Measurements from ENCODE around the gene SOX10. TPM values are rescaled to one million over a fixed set of nuclear protein-coding genes. Genes with fewer than 3 reads are reported as not detected.
A peak's percentile ranks its signal among the peaks of the same experiment; 100 is the strongest.

The SOX10 gene
- total and polyA plus RNA-seq, 2 of the 13 experiments (the other 11 are each of a cell fraction or from before 2014, with no cell fraction given) = not detected

DNA sequence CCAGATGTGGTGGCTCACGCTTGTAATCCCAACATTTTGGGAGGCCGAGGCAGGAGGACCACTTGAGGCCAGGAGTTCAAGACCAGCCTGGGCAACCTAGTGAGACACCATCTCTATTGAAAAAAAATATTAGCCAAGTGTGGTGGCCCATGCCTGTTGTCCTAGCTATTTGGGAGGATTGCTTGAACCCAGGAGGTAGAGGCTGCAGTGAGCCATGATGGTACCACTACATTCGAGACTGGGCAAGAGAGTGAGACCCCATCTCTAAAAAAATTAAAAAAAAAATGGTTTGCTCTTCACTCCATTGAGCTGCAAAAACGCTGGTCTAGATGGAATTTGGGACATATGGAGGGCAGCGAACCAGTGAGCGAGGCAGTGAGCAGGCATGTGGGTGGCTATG is 21.6 kb upstream of the SOX10 start:
- Histone ChIP-seq H4K20me1 (ENCODE audit: insufficient read depth, low read length) (no peaks in the 10 kb centered on the region), H2AFZ (ENCODE audit: low read length) (no peak overlapping the region), H3K4me2 (ENCODE audit: low read depth, low read length) (no peak overlapping the region), H3K27me3 (ENCODE audit: control insufficient read depth in 1 of 2, insufficient read depth in 2 of 2, low read length in 2 of 2) (no peaks in the 10 kb centered on the region), H3K4me3 (replicated peaks in 1 of 3; ENCODE audit: insufficient read depth in 1 of 3, low read depth in 2 of 3, low read length in 3 of 3) (no peak overlapping the region), H3K36me3 (replicated peaks in 1 of 2; ENCODE audit: control insufficient read depth in 1 of 2, insufficient read depth in 2 of 2, low read length in 2 of 2) (no peaks in the 10 kb centered on the region), H3K9me3 (ENCODE audit: low read length) (no peaks in the 10 kb centered on the region), H3K27ac (ENCODE audit: extremely low read length, insufficient read depth, low read length) (no peak overlapping the region), H3K79me2 (ENCODE audit: insufficient read depth, low read length) (no peaks in the 10 kb centered on the region), H3K4me1 (ENCODE audit: insufficient read depth, low read length) (peaks cover 51% of the 10 kb centered on the region), H3K9ac (ENCODE audit: insufficient read depth, low read depth, low read length) (no peak overlapping the region)
- ATAC-seq (no peak), DNase-seq (ENCODE audit: low spot score) (no peak), FAIRE-seq (no peak)
- TF ChIP-seq ZNF121 (CRISPR knock-in tag; IDR thresholded peaks at IDR 0.05) (peak; percentile 63), ATRX (CRISPR knock-in tag; IDR thresholded peaks at IDR 0.05; ENCODE audit: borderline replicate concordance) (no peak), NCOA2 (CRISPR knock-in tag; IDR thresholded peaks at IDR 0.05) (no peak), HMG20B (CRISPR knock-in tag; conservative IDR thresholded peaks at IDR 0.05) (no peak)
- TF ChIP-seq, protein P1, sequence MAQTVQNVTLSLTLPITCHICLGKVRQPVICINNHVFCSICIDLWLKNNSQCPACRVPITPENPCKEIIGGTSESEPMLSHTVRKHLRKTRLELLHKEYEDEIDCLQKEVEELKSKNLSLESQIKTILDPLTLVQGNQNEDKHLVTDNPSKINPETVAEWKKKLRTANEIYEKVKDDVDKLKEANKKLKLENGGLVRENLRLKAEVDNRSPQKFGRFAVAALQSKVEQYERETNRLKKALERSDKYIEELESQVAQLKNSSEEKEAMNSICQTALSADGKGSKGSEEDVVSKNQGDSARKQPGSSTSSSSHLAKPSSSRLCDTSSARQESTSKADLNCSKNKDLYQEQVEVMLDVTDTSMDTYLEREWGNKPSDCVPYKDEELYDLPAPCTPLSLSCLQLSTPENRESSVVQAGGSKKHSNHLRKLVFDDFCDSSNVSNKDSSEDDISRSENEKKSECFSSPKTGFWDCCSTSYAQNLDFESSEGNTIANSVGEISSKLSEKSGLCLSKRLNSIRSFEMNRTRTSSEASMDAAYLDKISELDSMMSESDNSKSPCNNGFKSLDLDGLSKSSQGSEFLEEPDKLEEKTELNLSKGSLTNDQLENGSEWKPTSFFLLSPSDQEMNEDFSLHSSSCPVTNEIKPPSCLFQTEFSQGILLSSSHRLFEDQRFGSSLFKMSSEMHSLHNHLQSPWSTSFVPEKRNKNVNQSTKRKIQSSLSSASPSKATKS (CRISPR knock-in tag; IDR thresholded peaks at IDR 0.05) = no peak
- in situ Hi-C loops (cut with HindIII; ENCODE audit: extremely low pct_ligation_motif_present, low pct_unique_long_range_greater_than_20kb) = no loop called here
- no TSS peak for BruUV-seq (replicated peaks)
- intact Hi-C loops (cut with micrococcal nuclease; ENCODE audit: unreplicated experiment) = no loop called here
- ChIA-PET POLR2A (no interaction called here), CTCF (ENCODE audit: low intra/inter-chr PET ratio, low total read pairs) (no interaction called here)
- 78% methylated on average over 6 of the region's 6 CpGs for WGBS (ENCODE audit: low lambda C conversion rate)

DNA sequence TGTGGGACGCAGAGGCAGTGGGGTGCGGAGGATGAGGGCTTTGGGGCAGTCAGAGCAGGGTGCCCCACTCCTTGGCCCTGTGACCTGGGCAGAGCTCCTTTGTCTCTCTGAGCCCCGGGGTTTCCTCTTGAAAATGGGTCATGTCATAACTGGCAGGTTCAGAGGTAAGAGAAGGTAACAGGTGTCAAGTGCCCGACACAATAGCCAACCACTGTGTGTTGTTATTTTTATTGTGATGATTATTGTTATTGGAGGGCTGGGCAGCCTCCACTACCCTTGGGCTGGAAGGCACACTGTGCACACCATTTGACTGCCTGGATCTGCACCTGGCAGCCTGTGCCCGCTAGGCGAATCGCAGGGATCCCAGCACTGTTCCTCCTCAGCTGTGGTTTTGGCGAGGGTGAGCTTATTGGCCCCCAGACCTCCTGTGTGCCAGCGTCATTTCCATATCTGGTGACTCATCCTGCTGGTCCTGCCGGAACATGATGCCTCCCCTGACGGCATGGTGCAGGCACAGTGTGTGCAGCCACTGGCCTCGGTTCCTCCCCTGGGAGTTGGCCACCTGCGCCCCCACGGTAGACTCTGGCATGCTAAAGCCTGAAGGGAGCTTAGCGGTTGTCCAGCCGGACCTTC is 15.4 kb upstream of the SOX10 start:
- no peaks in the 10 kb centered on the region for H3K79me2 ChIP-seq (ENCODE audit: insufficient read depth, low read length)
- ChIA-PET POLR2A (interaction anchor here (0.5 kb wide), 1 partner anchor 322 kb away, joined by 3 read pairs; no protein-coding TSS in a partner anchor), CTCF (ENCODE audit: low intra/inter-chr PET ratio, low total read pairs) (no interaction called here)
- no peaks in the 10 kb centered on the region for H4K20me1 ChIP-seq (ENCODE audit: insufficient read depth, low read length)
- in situ Hi-C loops (cut with HindIII; ENCODE audit: extremely low pct_ligation_motif_present, low pct_unique_long_range_greater_than_20kb) = no loop called here
- H3K9ac ChIP-seq (ENCODE audit: insufficient read depth, low read depth, low read length) = no peak overlapping the region; the same call in 1 of the 2 replicates
- DNase-seq (ENCODE audit: low spot score) = no peak
- BruUV-seq (replicated peaks) = no TSS peak
- WGBS (ENCODE audit: low lambda C conversion rate) = 67% methylated on average over 12 of the region's 16 CpGs
- peaks cover 55% of the 10 kb centered on the region for H3K4me1 ChIP-seq (ENCODE audit: insufficient read depth, low read length)
- H2AFZ ChIP-seq (ENCODE audit: low read length) = no peak overlapping the region
- no peaks in the 10 kb centered on the region for H3K9me3 ChIP-seq (ENCODE audit: low read length)
- no peak overlapping the region for H3K4me3 ChIP-seq (replicated peaks in 1 of 3; ENCODE audit: insufficient read depth in 1 of 3, low read depth in 2 of 3, low read length in 3 of 3)
- no peaks in the 10 kb centered on the region for H3K36me3 ChIP-seq (replicated peaks in 1 of 2; ENCODE audit: control insufficient read depth in 1 of 2, insufficient read depth in 2 of 2, low read length in 2 of 2)
- no peak overlapping the region for H3K27ac ChIP-seq (ENCODE audit: extremely low read length, insufficient read depth, low read length)
- no peak overlapping the region for H3K4me2 ChIP-seq (ENCODE audit: low read depth, low read length)
- ATAC-seq = no peak
- FAIRE-seq = no peak
- H3K27me3 ChIP-seq (ENCODE audit: control insufficient read depth in 1 of 2, insufficient read depth in 2 of 2, low read length in 2 of 2) = peaks cover 0 to 8% of the 10 kb centered on the region in 2 experiments; a peak in 2 of 5 replicates
- TF ChIP-seq, protein P2, sequence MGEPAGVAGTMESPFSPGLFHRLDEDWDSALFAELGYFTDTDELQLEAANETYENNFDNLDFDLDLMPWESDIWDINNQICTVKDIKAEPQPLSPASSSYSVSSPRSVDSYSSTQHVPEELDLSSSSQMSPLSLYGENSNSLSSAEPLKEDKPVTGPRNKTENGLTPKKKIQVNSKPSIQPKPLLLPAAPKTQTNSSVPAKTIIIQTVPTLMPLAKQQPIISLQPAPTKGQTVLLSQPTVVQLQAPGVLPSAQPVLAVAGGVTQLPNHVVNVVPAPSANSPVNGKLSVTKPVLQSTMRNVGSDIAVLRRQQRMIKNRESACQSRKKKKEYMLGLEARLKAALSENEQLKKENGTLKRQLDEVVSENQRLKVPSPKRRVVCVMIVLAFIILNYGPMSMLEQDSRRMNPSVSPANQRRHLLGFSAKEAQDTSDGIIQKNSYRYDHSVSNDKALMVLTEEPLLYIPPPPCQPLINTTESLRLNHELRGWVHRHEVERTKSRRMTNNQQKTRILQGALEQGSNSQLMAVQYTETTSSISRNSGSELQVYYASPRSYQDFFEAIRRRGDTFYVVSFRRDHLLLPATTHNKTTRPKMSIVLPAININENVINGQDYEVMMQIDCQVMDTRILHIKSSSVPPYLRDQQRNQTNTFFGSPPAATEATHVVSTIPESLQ (CRISPR knock-in tag; conservative IDR thresholded peaks at IDR 0.05) = no peak
- no peak for TF ChIP-seq SATB2 (CRISPR knock-in tag; IDR thresholded peaks at IDR 0.05)
- TF ChIP-seq ZKSCAN1 (IDR thresholded peaks at IDR 0.05; ENCODE audit: low read length) = peak; percentile 66; the same call in 1 of the 2 replicates
- TF ChIP-seq FOSL2 (CRISPR knock-in tag; IDR thresholded peaks at IDR 0.05) = peak; percentile 79
- intact Hi-C loops (cut with micrococcal nuclease; ENCODE audit: unreplicated experiment) = no loop called here

Measured in HepG2 (cell line).